Measurements from ENCODE around the gene IRF2BP2. TPM values are rescaled to one million over a fixed set of nuclear protein-coding genes. Genes with fewer than 3 reads are reported as not detected.

IRF2BP2 gene
- total and polyA plus RNA-seq, 10 of the 15 experiments (the other 5 are each of a cell fraction or from before 2014, with no cell fraction given), result 7.5 to 114 (median 52.3) TPM

GRCh38 chr1:234612352-234613127 lies 2.6 kb upstream of the IRF2BP2 start (continued):
- TF ChIP-seq DPF2 (IDR thresholded peaks at IDR 0.05) (peak; percentile 49), MTA2 (IDR thresholded peaks at IDR 0.05; ENCODE audit: low read depth) (peak; percentile 68; the same call in 1 of the 2 replicates), SMARCA5 (IDR thresholded peaks at IDR 0.05) (peak; percentile 48; the same call in 1 of the 2 replicates), NR2C2 (IDR thresholded peaks at IDR 0.05; ENCODE audit: borderline replicate concordance, control insufficient read depth, insufficient read length, low read depth) (no peak), CBFB (IDR thresholded peaks at IDR 0.05; ENCODE audit: low read depth) (peak; percentile 22; the same call in 1 of the 2 replicates), RAD51 (IDR thresholded peaks at IDR 0.05) (peak; percentile 89), POLR2AphosphoS2 (IDR thresholded peaks at IDR 0.05; ENCODE audit: low read depth, low read length) (no peak; the same call in 1 of the 2 replicates), ZNF384 (IDR thresholded peaks at IDR 0.05; ENCODE audit: borderline replicate concordance, low read depth, low read length) (0 out of 2 replicates have a peak, but pooled peaks have one; percentile 13), ATF2 (IDR thresholded peaks at IDR 0.05; ENCODE audit: low read length) (no peak), WRNIP1 (IDR thresholded peaks at IDR 0.05; ENCODE audit: borderline replicate concordance, low read depth, low read length) (no peak), JUND (IDR thresholded peaks at IDR 0.05; ENCODE audit: low read depth, low read length) (no peak), IRF5 (IDR thresholded peaks at IDR 0.05; ENCODE audit: borderline replicate concordance) (no peak), CUX1 (IDR thresholded peaks at IDR 0.05; ENCODE audit: insufficient replicate concordance, low read depth, low read length) (peak; percentile 68), EED (IDR thresholded peaks at IDR 0.05; ENCODE audit: low read depth) (peak; percentile 83), RCOR1 (conservative IDR thresholded peaks at IDR 0.05; ENCODE audit: low read depth, low read length) (no peak), CREM (IDR thresholded peaks at IDR 0.05; ENCODE audit: low read depth) (peak; percentile 68; the same call in 1 of the 2 replicates), RBBP5 (conservative IDR thresholded peaks at IDR 0.05) (no peak), SKIL (IDR thresholded peaks at IDR 0.05; ENCODE audit: low read depth, poor library complexity, severe bottlenecking) (peak; percentile 80)
